Stimulated activated effector memory CD8-positive, alpha-beta T cell treated with anti-CD3 and anti-CD28 coated beads, Interleukin-12 subunit alpha, Interleukin-12 subunit beta, amount 100 ng/mL, for 72 hours (primary cell): ENCODE measurements around the gene NELFB.

Experiments
- ATAC-seq: fragments of 150-1000 bp; cut with Tn5 transposase; 2 replicates; pipeline ENCODE4 v1.10.0; 2021
- DNase-seq, 2 donors: peaks; one replicate each; pipeline ENCODE4 v3.0.0; 2021 to 2022; ENCODE audit warnings: low spot score in 2 of 2
- H3K27ac Mint-ChIP-seq: one replicate; pipeline ENCODE4 v1.8.0; 2022; ENCODE audit warnings: mild to moderate bottlenecking, mixed read lengths
- H3K36me3 Mint-ChIP-seq: one replicate; pipeline ENCODE4 v1.8.0; 2022; ENCODE audit warnings: mild to moderate bottlenecking, mixed read lengths
- H3K4me1 Mint-ChIP-seq: one replicate; pipeline ENCODE4 v1.8.0; 2022; ENCODE audit warnings: mixed read lengths
- H3K4me3 Mint-ChIP-seq: one replicate; pipeline ENCODE4 v1.8.0; 2022; ENCODE audit warnings: mild to moderate bottlenecking, mixed read lengths
- H3K9me3 Mint-ChIP-seq: one replicate; pipeline ENCODE4 v1.8.0; 2022; ENCODE audit warnings: mixed read lengths

NELFB gene

GRCh38 chr9:137303151-137303892, 48.2 kb downstream of the NELFB start:
- H3K27ac Mint-ChIP-seq, result no peak overlapping the region

GRCh38 chr9:137303893-137304382, 48.8 kb downstream of the NELFB start:
- Mint-ChIP-seq H3K4me1 (peaks cover 12% of the 10 kb centered on the region), H3K27ac (no peak overlapping the region)

More at GRCh38 chr9:137303151-137303892, 48.2 kb downstream of the NELFB start:
- Mint-ChIP-seq H3K36me3 (no peaks in the 10 kb centered on the region), H3K4me1 (peaks cover 12% of the 10 kb centered on the region), H3K9me3 (no peaks in the 10 kb centered on the region), H3K4me3 (peak overlapping the region; percentile 15)
- ATAC-seq, result no peak
- DNase-seq, result peak in 1 of 2 donors; percentile 55

GRCh38 chr9:137304383-137305059, 49.4 kb downstream of the NELFB start:
- Mint-ChIP-seq H3K4me3 (no peak overlapping the region), H3K27ac (no peak overlapping the region), H3K4me1 (peaks cover 12% of the 10 kb centered on the region), H3K36me3 (no peaks in the 10 kb centered on the region), H3K9me3 (no peaks in the 10 kb centered on the region)
- ATAC-seq (no peak), DNase-seq (no peak)

More at GRCh38 chr9:137303893-137304382, 48.8 kb downstream of the NELFB start:
- H3K9me3 Mint-ChIP-seq, result no peaks in the 10 kb centered on the region
- peak overlapping the region; percentile 15 for H3K4me3 Mint-ChIP-seq
- DNase-seq (no peak), ATAC-seq (no peak)
- H3K36me3 Mint-ChIP-seq, result no peaks in the 10 kb centered on the region

- peak in 1 of 2 donors; percentile 70 for DNase-seq
- peak; percentile 50 for ATAC-seq
- no peaks in the 10 kb centered on the region for H3K36me3 Mint-ChIP-seq
- H3K4me3 Mint-ChIP-seq, result no peak overlapping the region
- peak overlapping the region; percentile 37 for H3K27ac Mint-ChIP-seq
- H3K4me1 Mint-ChIP-seq, result peaks cover 12% of the 10 kb centered on the region
- no peaks in the 10 kb centered on the region for H3K9me3 Mint-ChIP-seq
Measured at GRCh38 chr9:137305060-137305797, 50.1 kb downstream of the NELFB start.

GRCh38 chr9:137305798-137306065, 50.6 kb downstream of the NELFB start:
- no peaks in the 10 kb centered on the region for H3K36me3 Mint-ChIP-seq
- no peak overlapping the region for H3K4me3 Mint-ChIP-seq
- H3K9me3 Mint-ChIP-seq, result no peaks in the 10 kb centered on the region
- H3K27ac Mint-ChIP-seq, result peak overlapping the region; percentile 37
- peaks cover 9% of the 10 kb centered on the region for H3K4me1 Mint-ChIP-seq
- DNase-seq, result no peak
- ATAC-seq, result no peak

- DNase-seq (peak in 1 of 2 donors; percentile 57), ATAC-seq (no peak)
- no peaks in the 10 kb centered on the region for H3K36me3 Mint-ChIP-seq
- no peak overlapping the region for H3K27ac Mint-ChIP-seq
- H3K4me3 Mint-ChIP-seq, result no peak overlapping the region
- H3K4me1 Mint-ChIP-seq, result peaks cover 6% of the 10 kb centered on the region
- H3K9me3 Mint-ChIP-seq, result no peaks in the 10 kb centered on the region
Measured at GRCh38 chr9:137306066-137306849, 51.1 kb downstream of the NELFB start.

GRCh38 chr9:137306850-137307254, 51.7 kb downstream of the NELFB start:
- no peaks in the 10 kb centered on the region for H3K9me3 Mint-ChIP-seq
- H3K4me1 Mint-ChIP-seq, result peaks cover 6% of the 10 kb centered on the region
- no peak overlapping the region for H3K4me3 Mint-ChIP-seq
- DNase-seq (no peak), ATAC-seq (no peak)
- no peak overlapping the region for H3K27ac Mint-ChIP-seq
- no peaks in the 10 kb centered on the region for H3K36me3 Mint-ChIP-seq

GRCh38 chr9:137307255-137308056, 52.3 kb downstream of the NELFB start:
- peaks cover 6% of the 10 kb centered on the region for H3K4me1 Mint-ChIP-seq
- H3K36me3 Mint-ChIP-seq, result no peaks in the 10 kb centered on the region
- no peak overlapping the region for H3K27ac Mint-ChIP-seq
- no peaks in the 10 kb centered on the region for H3K9me3 Mint-ChIP-seq
- H3K4me3 Mint-ChIP-seq, result no peak overlapping the region
- ATAC-seq (no peak), DNase-seq (no peak)

- ATAC-seq, result no peak
Measured at GRCh38 chr9:137308057-137308619, 53.0 kb downstream of the NELFB start.

GRCh38 chr9:137309368-137310188, 54.5 kb downstream of the NELFB start:
- no peak overlapping the region for H3K27ac Mint-ChIP-seq

More at GRCh38 chr9:137308057-137308619, 53.0 kb downstream of the NELFB start:
- Mint-ChIP-seq H3K9me3 (no peaks in the 10 kb centered on the region), H3K36me3 (no peaks in the 10 kb centered on the region), H3K4me3 (no peak overlapping the region), H3K27ac (no peak overlapping the region), H3K4me1 (peaks cover 6% of the 10 kb centered on the region)
- no peak for DNase-seq

GRCh38 chr9:137310189-137311052, 55.3 kb downstream of the NELFB start:
- Mint-ChIP-seq H3K9me3 (no peaks in the 10 kb centered on the region), H3K4me3 (no peak overlapping the region), H3K4me1 (peaks cover 4% of the 10 kb centered on the region), H3K36me3 (no peaks in the 10 kb centered on the region), H3K27ac (no peak overlapping the region)
- DNase-seq, result no peak
- ATAC-seq, result no peak

More at GRCh38 chr9:137309368-137310188, 54.5 kb downstream of the NELFB start:
- DNase-seq (no peak), ATAC-seq (no peak)
- Mint-ChIP-seq H3K9me3 (no peaks in the 10 kb centered on the region), H3K4me3 (no peak overlapping the region), H3K36me3 (no peaks in the 10 kb centered on the region), H3K4me1 (peaks cover 6% of the 10 kb centered on the region)

- Mint-ChIP-seq H3K4me1 (no peaks in the 10 kb centered on the region), H3K36me3 (no peaks in the 10 kb centered on the region), H3K9me3 (no peaks in the 10 kb centered on the region), H3K4me3 (no peak overlapping the region), H3K27ac (no peak overlapping the region)
- ATAC-seq (no peak), DNase-seq (no peak)
Measured at GRCh38 chr9:137311171-137311985, 56.3 kb downstream of the NELFB start.
